Urinary bladder (tissue), 4 donors: ENCODE results near the gene NCOA7. TPM values are rescaled to one million over a fixed set of nuclear protein-coding genes. Genes with fewer than 3 reads are reported as not detected.

Source experiments
- DNase-seq: peaks from one replicate; pipeline ENCODE4 v3.0.0-alpha.2; 2015; ENCODE audit errors: extremely low spot score
- H3K27ac ChIP-seq: one replicate; pipeline ENCODE4 v1.5.1; 2013; ENCODE audit warnings: low read depth, mild to moderate bottlenecking, moderate library complexity
- H3K36me3 ChIP-seq: one replicate; pipeline ENCODE4 v1.6.1; 2013; ENCODE audit warnings: mild to moderate bottlenecking, moderate library complexity; ENCODE audit not compliant: insufficient read depth
- H3K4me1 ChIP-seq: one replicate; pipeline ENCODE4 v1.6.1; 2013; ENCODE audit warnings: mild to moderate bottlenecking, moderate library complexity; ENCODE audit not compliant: insufficient read depth
- H3K4me3 ChIP-seq: one replicate; pipeline ENCODE4 v1.5.1; 2013; ENCODE audit warnings: low read depth, low read length
- WGBS: extraction: QIAGEN DNeasy Blood & Tissue Kit; methylation state at CpG from one replicate; pipeline ENCODE4 v1.1.7; 2013; 5-methylcytosine and 5-hydroxymethylcytosine counted together
- polyA plus RNA-seq: library from polyadenylated mRNA; stranded (reverse); fragments of 200-250 nt; gene quantifications from one replicate; pipeline ENCODE4 v1.2.3, GENCODE V29; 2013
- total RNA-seq: library from RNA; depleted of rRNA; stranded (reverse); fragments of >200 nt; gene quantifications from one replicate; pipeline ENCODE4 v1.2.3, GENCODE V29; 2014
- donor health status: healthy with polysubstance abuse.
- donor health status: healthy.

Gene NCOA7, protein sequence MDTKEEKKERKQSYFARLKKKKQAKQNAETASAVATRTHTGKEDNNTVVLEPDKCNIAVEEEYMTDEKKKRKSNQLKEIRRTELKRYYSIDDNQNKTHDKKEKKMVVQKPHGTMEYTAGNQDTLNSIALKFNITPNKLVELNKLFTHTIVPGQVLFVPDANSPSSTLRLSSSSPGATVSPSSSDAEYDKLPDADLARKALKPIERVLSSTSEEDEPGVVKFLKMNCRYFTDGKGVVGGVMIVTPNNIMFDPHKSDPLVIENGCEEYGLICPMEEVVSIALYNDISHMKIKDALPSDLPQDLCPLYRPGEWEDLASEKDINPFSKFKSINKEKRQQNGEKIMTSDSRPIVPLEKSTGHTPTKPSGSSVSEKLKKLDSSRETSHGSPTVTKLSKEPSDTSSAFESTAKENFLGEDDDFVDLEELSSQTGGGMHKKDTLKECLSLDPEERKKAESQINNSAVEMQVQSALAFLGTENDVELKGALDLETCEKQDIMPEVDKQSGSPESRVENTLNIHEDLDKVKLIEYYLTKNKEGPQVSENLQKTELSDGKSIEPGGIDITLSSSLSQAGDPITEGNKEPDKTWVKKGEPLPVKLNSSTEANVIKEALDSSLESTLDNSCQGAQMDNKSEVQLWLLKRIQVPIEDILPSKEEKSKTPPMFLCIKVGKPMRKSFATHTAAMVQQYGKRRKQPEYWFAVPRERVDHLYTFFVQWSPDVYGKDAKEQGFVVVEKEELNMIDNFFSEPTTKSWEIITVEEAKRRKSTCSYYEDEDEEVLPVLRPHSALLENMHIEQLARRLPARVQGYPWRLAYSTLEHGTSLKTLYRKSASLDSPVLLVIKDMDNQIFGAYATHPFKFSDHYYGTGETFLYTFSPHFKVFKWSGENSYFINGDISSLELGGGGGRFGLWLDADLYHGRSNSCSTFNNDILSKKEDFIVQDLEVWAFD
- total RNA-seq, result 38.0 TPM
- polyA plus RNA-seq, result 29.4 TPM

DNA sequence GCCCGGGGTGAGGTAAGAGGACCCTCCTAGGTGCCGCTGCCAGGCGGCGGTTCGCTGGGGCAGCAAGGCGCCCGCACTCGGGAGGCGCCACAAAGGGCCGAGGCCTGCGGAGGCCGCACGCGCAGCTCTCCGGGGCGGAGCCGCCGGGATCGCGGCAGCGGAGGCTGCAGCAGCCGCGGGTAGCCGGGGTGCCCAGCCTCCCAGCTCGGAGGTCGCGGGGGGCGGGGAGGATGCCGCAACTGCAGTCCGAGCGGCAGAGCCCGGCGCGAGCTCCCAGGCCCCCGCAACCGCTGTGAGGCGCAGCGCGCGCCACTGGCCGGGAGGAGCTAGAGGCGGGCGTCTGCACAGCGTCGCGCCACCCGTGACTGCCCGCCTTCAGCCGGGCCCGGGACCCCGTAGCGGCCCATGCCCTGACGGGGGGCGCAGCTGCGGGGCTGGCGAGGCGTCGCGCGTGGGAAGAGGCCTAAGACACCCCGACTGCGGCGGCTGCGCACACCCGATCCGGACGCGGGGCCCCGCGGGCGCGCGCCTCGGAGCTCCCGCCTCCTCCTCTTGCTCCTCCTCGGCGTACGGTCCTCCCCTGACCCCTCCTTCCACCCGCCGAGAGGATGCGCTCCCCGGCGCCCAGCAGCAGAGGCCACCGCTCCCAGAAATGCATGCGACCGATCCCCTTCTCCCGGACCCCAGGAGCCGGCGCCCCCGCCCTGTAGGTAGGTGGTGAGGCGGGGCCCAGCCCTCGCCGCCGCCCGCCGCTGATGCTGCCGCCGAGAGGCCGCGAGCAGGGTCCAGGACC is at the start of gene NCOA7:
Gene NCOA7, plus strand, starts transcription at position 603 of the 793 bp plus-strand sequence. CDS start 24,395 bp downstream, outside the sequence.
- H3K4me1 ChIP-seq, result peaks cover 1% of the 10 kb centered on the region
- peak within 1 kb of the TSS; percentile 98 for H3K27ac ChIP-seq
- peak; percentile 58 for DNase-seq
- H3K4me3 ChIP-seq, result peak within 1 kb of the TSS; percentile 87
- no peaks in the 10 kb centered on the region for H3K36me3 ChIP-seq
- under 1% methylated on average over 100 of the region's 100 CpGs for WGBS

DNA sequence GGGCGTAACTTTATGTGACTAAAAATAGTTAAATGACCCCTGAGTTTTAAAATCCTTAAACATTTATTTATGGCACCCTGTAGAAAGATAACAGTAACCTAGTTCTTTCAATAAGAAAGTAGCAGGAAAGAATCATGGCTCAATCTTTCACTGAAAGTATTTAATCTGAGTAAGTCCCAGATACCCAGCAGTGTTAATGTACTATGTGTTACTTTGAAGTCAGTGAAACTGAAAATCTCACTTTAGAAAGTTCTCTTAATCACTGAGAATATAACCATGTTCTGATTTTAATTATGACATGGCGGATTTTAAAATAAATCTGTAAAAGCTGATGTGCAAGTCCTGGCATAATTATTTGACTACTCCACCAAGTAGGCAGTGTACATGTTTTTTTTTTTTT is 49.4 kb upstream of the NCOA7 start:
- no peak overlapping the region for H3K4me3 ChIP-seq
- H3K27ac ChIP-seq, result no peak overlapping the region
- WGBS, result 94% methylated on average over 2 of the region's 2 CpGs
- no peaks in the 10 kb centered on the region for H3K4me1 ChIP-seq
- DNase-seq, result no peak
- H3K36me3 ChIP-seq, result no peaks in the 10 kb centered on the region

DNA sequence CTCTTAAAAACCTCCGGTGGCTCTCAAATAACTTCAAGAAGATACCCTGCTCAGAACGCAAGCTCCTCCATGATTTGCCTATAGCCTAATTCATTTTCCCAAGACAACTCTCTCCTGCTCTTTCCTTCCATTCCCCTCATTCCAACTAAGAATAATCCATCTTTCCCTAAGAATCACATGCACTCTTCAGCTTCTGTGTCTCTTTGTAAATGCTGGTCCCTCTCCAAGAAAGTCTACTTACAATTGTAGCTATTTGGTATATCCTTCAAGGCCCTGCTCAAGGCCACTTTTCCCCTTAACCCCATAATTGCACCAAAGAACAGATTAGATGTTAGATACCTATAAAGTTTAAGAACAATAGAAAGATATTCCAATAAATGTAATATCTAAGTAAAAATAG is 48.7 kb upstream of the NCOA7 start:
- 91% methylated on average over 2 of the region's 2 CpGs for WGBS
- Histone ChIP-seq H3K4me1 (no peaks in the 10 kb centered on the region), H3K4me3 (no peak overlapping the region), H3K36me3 (no peaks in the 10 kb centered on the region), H3K27ac (no peak overlapping the region)
- DNase-seq, result no peak

DNA sequence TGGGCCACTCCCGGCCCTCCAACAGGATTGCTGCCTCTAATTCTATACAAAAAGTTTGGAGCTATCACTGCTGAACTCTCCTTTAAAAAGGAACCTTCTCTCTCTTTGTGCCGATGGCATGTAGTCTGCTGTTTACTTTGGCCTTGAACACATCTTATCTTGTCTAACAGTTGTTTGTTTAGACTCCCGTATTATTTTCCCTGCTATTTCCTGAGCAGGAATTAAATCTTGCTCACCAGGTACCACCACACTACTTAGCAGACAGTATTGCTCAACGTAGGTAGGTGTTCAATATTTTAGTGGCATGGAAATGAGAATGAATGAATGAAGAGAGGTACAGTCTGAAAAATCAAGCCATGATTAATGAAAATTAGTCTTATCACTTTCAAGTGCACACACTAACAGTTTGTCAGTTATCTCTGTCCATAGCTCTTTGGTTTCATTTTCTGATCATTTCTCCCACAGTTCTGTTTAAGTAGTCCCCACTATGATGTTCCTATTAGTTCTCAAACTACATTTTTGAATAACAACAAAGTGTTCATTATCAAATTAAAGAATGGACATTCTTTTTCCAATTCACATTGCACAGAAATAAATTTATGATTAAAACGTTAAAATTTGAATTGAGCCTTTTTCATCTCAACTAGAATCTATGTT is 48.2 kb upstream of the NCOA7 start:
- no peak for DNase-seq
- no peaks in the 10 kb centered on the region for H3K4me1 ChIP-seq
- H3K36me3 ChIP-seq, result no peaks in the 10 kb centered on the region
- H3K4me3 ChIP-seq, result no peak overlapping the region
- 54% methylated on average over 5 of the region's 5 CpGs for WGBS
- H3K27ac ChIP-seq, result no peak overlapping the region

DNA sequence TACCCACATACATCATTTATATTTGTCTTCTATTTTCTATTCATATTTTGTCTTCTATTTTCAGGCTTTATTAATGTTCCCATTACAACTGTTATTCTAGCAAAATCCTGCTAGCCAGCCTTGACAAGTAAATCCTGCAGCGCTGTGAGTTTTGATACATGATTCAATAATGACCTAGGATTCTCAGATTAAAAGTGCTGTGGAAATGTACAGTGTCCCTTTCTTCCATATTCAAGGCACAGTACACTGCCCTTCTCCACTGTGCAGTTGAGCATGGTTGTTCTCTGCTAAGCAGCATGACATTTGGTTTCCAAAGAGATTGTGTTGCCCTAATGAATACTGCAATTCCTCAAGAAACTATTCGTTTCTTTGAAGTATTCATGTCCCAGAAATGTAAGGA is 47.2 kb upstream of the NCOA7 start:
- no peaks in the 10 kb centered on the region for H3K4me1 ChIP-seq
- no peaks in the 10 kb centered on the region for H3K36me3 ChIP-seq
- DNase-seq, result no peak
- H3K27ac ChIP-seq, result no peak overlapping the region
- WGBS, result 73% methylated on average over 2 of the region's 2 CpGs
- no peak overlapping the region for H3K4me3 ChIP-seq

DNA sequence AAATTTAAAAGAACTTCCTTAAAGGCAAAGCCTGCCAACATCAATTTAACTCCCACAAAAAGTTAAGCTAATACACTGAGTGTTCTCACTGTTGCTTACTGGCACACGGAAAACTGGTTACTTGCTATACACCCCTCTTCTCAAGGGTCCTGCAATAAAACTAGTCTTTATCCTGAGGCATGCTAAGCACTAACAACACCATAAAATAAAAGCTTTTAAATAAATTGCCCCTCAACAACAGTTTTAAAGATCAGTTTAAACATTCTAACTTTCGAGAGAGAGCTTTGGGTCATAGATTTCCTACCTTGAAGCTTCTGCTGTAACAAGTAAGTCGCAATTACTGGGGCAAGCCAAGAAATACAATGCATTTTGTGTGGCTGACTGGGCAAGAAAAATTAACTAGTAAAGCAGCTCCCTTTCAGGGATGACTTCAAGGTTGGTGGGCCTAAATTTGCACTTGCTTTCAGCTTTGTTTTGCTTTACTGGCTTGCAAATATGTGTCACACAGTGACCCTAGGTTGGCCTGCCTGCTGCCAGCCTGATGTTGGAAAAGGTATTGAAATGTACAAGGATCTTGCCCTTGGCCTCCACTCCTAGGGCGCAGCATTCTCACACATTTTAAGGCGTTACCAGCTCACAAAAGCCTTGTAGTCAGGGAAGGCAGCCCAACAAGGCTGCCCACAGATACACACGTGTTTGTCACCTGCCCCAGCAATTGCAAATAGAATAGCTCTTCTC is 45.3 kb upstream of the NCOA7 start:
- H3K4me3 ChIP-seq, result no peak overlapping the region
- H3K27ac ChIP-seq, result no peak overlapping the region
- no peaks in the 10 kb centered on the region for H3K4me1 ChIP-seq
- 76% methylated on average over 6 of the region's 6 CpGs for WGBS
- no peak for DNase-seq
- H3K36me3 ChIP-seq, result no peaks in the 10 kb centered on the region

DNA sequence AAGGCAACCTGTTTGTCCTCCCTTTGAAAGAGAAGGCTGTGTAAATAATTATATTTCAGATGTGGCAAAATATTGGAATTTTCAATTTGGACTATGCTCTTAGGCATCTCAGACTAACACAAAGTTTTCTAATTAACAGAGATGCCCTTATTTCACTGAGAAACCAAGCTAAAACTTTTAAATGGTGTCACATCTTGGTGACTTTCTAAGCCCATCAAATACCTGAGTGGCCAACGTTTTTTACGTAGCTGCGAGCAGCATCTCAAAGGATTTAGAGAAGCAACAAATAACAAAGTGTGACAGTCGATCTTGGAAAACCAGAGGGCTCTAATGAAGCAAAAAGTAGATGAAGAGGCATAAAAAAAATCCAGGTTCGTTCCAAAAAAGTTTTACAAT is 44.7 kb upstream of the NCOA7 start:
- no peaks in the 10 kb centered on the region for H3K36me3 ChIP-seq
- WGBS, result 62% methylated on average over 5 of the region's 5 CpGs
- no peak for DNase-seq
- H3K4me3 ChIP-seq, result no peak overlapping the region
- H3K4me1 ChIP-seq, result no peaks in the 10 kb centered on the region
- H3K27ac ChIP-seq, result no peak overlapping the region

DNA sequence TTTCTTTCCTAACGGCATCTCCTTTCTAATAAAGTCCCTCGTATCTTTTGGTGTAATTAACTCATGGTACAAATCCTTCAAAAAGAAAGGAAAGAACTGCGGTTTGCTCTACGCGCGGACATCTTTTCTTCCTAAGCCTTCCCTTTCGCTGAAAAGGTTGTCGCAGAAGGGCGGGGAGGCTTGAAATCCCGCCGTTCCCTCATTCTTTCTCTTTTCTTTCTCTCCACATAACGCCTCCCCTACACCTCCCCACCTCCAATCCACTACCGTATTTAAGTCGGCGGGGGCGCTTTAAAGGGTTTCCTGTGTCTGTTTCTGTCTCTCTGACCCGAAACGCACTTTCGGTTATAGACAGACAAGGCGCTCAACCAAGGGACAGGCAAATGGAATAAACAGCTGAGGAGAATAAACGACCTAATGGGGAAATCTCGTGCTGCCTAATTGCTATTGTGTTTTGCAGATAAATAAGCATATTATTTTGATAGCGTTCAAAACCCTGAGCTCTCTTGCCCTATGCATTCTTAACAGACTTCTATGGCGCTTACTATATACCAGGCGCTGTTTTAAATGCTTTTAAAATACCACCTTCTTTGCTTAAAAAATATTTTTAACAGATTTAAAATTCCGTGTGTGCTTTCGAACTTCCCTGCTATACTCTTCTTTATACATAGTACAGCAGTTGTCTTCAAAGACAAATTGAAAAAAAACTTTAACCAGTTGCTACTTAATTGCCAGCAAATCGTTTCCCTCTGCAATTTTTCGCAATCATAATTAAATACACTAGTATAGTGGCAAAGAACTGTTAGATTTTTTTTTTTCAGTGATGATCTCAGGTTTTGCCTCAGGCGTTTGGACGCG is 43.8 kb upstream of the NCOA7 start:
- Histone ChIP-seq H3K4me3 (peak overlapping the region; percentile 76), H3K27ac (no peak overlapping the region), H3K4me1 (no peaks in the 10 kb centered on the region), H3K36me3 (no peaks in the 10 kb centered on the region)
- WGBS, result 6% methylated on average over 32 of the region's 32 CpGs
- DNase-seq, result no peak

DNA sequence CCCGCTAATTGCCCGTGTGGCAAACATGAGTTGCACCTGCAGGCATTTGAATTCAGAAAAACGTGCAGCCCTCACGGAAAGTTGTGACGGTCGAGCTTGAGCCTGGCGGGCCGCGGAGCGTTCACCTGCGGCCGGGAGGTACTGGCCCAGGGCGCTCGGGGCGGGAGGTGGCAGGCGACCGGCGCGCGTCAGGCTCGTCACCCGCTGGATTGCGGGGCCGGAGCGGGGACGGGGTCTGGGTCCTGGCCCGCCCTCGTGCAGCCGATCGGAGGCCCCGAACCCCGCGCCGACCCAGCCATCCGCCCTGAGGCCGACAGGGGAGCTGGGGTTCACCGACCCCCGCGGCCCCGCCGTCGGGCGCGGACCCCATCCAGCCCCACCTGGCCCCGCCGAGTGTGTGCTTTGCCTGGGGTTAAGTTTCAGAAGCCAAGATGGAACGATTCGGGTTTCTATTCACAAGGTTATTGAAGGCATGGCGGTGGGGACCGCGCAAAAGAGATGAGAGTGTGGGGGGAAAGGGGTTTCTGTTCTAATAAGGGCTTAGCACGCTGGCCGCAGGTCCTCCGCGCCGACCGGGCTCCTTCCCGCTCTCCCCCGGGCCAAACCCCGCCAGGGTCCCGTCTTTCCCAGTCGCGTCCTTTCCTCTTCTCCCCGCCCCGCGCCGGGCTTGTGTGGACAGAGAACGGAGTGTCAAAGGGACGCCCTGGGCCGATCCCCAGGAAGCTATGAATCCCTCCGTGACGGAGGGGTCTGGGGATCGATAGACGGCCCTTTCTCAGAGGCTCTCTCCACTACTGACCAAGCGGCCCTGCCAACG is 43.0 kb upstream of the NCOA7 start:
- Histone ChIP-seq H3K4me1 (no peaks in the 10 kb centered on the region), H3K4me3 (peak overlapping the region; percentile 76), H3K36me3 (no peaks in the 10 kb centered on the region), H3K27ac (peak overlapping the region; percentile 14)
- DNase-seq, result no peak
- WGBS, result 2% methylated on average over 76 of the region's 76 CpGs

DNA sequence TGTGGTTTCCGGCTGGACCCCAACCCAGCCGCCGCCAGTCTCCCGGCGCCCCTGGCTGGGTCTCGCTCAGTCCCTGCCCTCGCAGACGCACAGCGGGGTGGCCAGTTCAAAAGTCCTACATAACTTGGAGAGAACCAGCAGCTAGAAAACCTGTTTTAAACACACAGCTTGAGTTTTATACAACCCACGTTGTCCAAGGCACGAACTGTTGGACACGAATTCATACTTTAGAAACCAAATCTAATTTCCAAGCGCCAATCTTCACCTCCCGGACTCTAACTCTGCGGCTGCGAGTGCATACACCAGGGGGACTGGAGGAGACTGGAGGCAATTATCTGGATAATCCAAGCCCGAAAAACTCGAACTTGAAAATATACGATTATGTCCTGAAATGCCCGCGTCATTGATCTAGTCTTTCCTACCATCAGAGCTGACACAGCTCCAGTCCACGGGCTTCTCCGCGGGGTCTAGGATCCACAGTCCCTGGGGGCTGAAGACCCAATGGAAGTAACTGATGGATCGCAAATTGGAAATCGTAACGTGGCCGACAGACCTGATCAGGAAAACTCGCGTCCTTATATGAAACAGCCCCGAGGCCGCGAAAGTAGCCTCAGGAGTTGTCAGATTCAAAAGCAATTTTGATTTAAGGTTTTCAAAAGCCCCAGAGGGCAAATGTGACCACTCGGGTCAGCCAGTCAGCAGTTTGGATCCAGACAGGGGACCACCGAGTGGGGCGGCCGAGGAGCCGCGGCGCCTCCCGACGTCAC is 42.2 kb upstream of the NCOA7 start:
- Histone ChIP-seq H3K4me3 (peak overlapping the region; percentile 76), H3K27ac (no peak overlapping the region), H3K4me1 (no peaks in the 10 kb centered on the region), H3K36me3 (no peaks in the 10 kb centered on the region)
- 1% methylated on average over 42 of the region's 42 CpGs for WGBS
- DNase-seq, result no peak
